HG03354 (cell line): Measurements from ENCODE around the gene EGFLAM.
A peak's percentile ranks its signal among the peaks of the same experiment; 100 is the strongest.

Experiments
- ATAC-seq: cut with Tn5 transposase; IDR thresholded peaks from one replicate; pipeline ENCODE4 v1.9.1; 2021; ENCODE audit warnings: mild to moderate bottlenecking; ENCODE audit not compliant: unreplicated experiment, poor library complexity, severe bottlenecking

EGFLAM gene

GRCh38 chr5:38438757-38439156 is 180.4 kb downstream of the EGFLAM start:
- ATAC-seq = no peak

- peak; percentile 100 for ATAC-seq
Measured at GRCh38 chr5:38441453-38442246, 183.3 kb downstream of the EGFLAM start.

- no peak for ATAC-seq
Measured at GRCh38 chr5:38442247-38442573, 183.9 kb downstream of the EGFLAM start.

- ATAC-seq = no peak
Measured at GRCh38 chr5:38443390-38443789, 185.0 kb downstream of the EGFLAM start.

- ATAC-seq = no peak
Measured at GRCh38 chr5:38445374-38446028, 187.1 kb downstream of the EGFLAM start.

GRCh38 chr5:38446029-38446522 is 187.7 kb downstream of the EGFLAM start:
- no peak for ATAC-seq

- no peak for ATAC-seq
Measured at GRCh38 chr5:38447056-38447455, 188.7 kb downstream of the EGFLAM start.

- ATAC-seq = no peak
Measured at GRCh38 chr5:38447786-38448185, 189.4 kb downstream of the EGFLAM start.

GRCh38 chr5:38448568-38449350 is 190.4 kb downstream of the EGFLAM start:
- no peak for ATAC-seq

GRCh38 chr5:38450627-38451026 is 192.3 kb downstream of the EGFLAM start:
- ATAC-seq = no peak

- no peak for ATAC-seq
Measured at GRCh38 chr5:38451074-38451725, 192.8 kb downstream of the EGFLAM start.

- ATAC-seq = no peak
Measured at GRCh38 chr5:38452201-38452600, 193.8 kb downstream of the EGFLAM start.

- ATAC-seq = peak; percentile 98
Measured at GRCh38 chr5:38453506-38453905, 195.1 kb downstream of the EGFLAM start.

- peak; percentile 1 for ATAC-seq
Measured at GRCh38 chr5:38453921-38454320, 195.6 kb downstream of the EGFLAM start.

GRCh38 chr5:38455796-38456330 is 197.5 kb downstream of the EGFLAM start:
- peak; percentile 71 for ATAC-seq

GRCh38 chr5:38456657-38457399 is 198.5 kb downstream of the EGFLAM start:
- no peak for ATAC-seq

- no peak for ATAC-seq
Measured at GRCh38 chr5:38458174-38458573, 199.8 kb downstream of the EGFLAM start.

GRCh38 chr5:38462976-38463633 is 204.7 kb downstream of the EGFLAM start:
- ATAC-seq = no peak
